Measurements from ENCODE around the gene SLC25A19.

DNA sequence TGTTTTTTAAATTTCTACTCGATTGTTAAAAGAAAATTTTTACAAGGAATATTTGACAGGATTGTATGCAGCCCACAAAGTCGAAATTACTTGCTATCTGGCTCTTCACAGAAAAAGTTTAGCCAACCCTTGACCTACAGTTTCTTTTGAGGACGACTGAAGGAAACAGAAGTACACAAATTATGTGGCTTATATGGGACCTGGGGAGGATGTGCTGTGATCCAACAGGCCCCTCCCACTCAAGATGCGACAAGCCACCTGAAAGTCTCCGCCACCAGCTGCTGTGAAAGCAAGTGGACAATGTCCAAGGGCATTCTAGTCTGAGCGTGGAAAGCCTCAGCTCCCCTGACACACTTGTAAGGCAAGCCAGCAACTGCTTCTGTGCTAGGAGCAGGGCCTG lies 42.4 kb upstream of the SLC25A19 start:
- no peak for TF ChIP-seq POLR2AphosphoS5 (IDR thresholded peaks at IDR 0.05)
- TF ChIP-seq, protein P1, sequence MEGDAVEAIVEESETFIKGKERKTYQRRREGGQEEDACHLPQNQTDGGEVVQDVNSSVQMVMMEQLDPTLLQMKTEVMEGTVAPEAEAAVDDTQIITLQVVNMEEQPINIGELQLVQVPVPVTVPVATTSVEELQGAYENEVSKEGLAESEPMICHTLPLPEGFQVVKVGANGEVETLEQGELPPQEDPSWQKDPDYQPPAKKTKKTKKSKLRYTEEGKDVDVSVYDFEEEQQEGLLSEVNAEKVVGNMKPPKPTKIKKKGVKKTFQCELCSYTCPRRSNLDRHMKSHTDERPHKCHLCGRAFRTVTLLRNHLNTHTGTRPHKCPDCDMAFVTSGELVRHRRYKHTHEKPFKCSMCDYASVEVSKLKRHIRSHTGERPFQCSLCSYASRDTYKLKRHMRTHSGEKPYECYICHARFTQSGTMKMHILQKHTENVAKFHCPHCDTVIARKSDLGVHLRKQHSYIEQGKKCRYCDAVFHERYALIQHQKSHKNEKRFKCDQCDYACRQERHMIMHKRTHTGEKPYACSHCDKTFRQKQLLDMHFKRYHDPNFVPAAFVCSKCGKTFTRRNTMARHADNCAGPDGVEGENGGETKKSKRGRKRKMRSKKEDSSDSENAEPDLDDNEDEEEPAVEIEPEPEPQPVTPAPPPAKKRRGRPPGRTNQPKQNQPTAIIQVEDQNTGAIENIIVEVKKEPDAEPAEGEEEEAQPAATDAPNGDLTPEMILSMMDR (IDR thresholded peaks at IDR 0.05), result no peak
